HG02642 (cell line): ENCODE data around the gene NOVA2.
"Not testable (repeated sequence)": the region's sequence is repeated elsewhere in the genome, so short reads cannot be mapped to it uniquely, and the experiment has no call there.

Experiments used
- ATAC-seq: cut with Tn5 transposase; IDR thresholded peaks from one replicate; pipeline ENCODE4 v1.9.1; 2021; ENCODE audit warnings: mild to moderate bottlenecking; ENCODE audit not compliant: unreplicated experiment, poor library complexity

The NOVA2 gene

DNA sequence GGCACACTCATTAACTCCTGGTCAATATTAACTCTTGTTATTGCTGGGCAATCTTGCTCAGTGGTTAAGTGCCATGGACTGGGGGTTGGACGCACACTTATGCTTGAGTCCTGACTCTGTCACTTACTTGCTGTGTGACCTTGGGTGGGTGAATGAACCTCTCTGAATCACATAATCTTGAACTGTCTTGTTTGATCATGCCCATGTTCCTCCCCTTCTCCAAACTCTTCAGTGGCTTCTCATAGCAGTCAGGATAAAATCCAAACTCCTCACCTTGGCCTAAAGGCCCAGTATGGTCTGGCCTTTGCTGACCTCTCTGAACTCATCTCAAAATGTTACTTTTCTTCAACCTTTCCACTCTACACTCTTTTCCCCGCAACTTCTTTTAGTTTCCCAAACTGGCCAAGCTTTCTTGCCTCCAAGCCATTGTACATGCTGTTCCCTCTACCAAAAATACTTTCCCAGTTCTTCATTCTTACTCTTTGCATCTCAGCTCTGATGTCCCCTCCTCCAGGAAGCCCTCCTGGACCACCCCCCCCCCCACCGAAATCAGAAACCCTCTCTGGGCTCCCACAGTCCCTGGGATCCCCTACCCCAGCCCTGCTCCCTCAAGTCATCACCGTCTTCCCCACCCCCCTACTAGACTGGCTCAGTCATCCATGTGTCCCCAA lies 73.6 kb downstream of the NOVA2 start:
- ATAC-seq: no peak

DNA sequence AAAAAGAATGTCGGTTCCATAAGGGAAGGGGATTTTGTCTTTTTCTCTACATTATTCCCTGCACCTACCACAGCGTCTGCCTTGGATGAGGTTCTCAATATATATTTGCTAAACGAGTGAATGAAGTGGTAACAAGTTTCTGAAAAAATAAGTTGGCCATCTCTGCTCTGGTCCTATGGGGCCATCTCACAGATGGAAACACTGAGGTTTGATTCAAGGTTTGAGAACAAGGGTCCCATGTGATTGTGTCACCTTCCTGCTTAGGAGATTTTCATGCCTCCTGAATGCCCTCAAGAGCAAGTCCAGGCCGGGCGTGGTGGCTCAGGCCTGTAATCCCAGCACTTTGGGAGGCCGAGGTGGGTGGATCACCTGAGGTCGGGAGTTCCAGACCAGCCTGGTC lies 74.4 kb downstream of the NOVA2 start:
- no peak for ATAC-seq

DNA sequence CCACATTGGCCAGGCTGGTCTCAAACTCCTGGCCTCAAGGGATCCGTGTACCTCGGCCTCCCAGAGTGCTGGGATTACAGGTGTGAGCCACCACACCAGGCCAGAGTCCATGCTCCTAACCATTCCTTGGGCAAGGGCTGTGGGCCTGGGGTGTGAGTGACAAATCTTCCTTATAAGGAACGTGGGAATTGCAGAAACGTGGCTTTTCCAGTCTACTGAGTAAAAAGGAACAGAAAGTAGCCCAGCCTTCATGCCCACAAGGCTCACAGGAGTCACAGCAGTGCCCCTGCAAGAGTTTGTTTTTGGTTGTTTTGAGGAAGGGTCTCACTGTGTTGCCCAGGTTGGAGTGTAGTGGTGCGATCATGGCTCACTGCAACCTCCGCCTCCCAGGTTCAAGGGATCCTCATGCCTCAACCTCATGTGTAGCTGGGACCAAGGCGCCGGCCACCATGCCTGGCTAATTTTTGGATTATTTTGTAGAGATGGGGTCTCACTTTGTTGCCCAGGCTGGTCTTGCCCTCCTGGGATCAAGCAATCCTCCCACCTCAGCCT lies 76.3 kb downstream of the NOVA2 start:
- no peak for ATAC-seq

DNA sequence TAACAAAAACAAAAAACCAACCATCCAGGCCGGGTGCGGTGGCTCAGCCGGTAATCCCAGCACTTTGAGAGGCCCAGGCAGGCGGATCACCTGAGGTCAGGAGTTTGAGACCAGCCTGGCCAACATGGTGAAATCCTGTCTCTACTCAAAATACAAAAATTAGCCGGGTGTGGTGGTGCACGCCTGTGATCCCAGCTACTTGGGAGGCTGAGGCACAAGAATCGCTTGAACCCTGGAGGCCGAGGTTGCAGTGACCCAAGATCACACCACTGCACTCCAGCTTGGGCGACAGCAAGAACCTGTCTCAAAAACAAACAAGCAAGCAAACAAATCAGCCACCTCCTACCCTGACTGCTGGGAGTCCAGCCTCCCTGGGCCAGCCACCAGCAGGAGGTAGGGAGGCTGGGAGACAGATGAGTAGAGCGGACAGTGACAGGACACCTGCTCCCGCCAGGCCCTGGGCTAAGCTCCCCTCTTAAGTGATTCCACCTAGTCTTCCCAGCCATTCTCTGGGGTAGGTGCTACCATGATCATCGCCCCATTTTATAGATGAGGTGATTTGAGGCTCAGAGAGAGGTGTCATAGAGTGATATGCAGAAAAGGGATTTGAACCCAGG lies 77.6 kb downstream of the NOVA2 start:
- ATAC-seq: not testable (repeated sequence)

DNA sequence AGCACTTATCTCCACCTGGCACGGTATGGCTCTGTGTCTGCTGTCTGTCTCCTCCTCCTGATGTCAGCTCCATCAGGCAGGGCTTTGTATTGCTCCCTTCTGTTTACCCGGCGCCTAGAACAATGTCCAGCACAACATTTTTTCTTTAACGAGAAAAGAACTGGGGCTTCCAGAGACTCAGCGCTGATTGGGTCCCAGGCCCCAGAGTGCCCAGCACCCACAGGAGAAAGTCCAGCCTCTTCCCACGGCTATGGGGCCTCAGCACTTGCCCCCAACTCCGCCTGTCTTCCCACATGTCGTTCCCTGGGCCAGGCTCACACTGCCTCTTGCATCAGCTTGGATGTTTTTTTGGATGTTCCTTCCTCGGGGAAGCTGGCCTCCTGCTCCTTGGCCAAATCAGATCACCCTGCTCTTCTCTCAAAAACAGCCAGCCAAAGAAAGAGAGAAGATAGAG lies 78.1 kb downstream of the NOVA2 start:
- ATAC-seq: no peak

DNA sequence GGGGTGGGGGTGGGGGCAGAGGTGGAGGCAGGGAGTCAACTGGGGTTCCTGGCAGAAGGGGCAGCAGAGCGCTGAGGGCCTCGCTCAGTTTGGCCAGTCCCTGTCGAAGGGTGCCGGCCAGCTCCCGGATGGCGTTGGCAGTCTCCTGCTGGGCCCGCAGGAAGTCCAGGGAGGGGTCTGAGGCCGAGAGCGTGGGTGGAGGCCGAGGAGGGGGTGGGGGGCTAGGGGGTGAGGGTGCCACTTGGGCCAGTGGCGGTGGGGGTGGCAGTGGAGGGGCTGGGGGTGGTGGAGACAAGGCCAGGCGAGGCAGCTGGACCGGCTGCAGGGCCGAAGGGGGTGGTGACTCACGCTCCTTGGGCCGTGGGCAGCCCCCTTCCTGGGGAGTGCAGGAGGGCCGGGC lies 82.8 kb downstream of the NOVA2 start:
- no peak for ATAC-seq

DNA sequence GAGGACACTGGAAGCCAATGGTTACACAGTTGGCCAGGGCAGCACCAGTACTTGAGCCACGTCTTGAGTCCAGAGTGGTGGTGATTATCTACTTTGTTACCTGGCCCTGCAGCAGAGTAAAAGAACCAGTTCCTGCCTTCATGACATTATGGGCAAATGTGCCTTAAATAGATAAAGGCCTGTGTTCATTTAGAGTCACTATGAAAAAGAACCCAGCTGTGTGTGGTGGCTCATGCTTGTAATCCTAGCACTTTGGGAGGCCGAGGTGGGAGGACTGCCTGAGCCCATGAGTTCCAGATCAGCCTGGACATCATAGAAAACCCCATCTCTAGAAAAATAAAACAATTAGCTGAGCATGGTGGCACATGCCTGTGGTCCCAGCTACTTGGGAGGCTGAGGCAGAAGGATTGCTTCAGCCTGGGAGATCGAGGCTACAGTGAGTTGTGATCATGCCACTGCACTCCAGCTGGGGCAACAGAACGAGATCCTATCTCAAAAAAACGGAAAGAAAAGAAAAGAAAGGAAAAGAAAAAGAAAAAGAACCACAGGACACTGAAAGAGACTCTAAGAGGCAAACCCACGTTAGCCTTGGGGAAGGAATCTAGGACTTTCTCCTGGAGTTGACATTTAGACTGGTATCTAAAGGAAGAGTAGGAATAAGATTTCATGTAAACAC lies 84.3 kb downstream of the NOVA2 start:
- no peak for ATAC-seq

DNA sequence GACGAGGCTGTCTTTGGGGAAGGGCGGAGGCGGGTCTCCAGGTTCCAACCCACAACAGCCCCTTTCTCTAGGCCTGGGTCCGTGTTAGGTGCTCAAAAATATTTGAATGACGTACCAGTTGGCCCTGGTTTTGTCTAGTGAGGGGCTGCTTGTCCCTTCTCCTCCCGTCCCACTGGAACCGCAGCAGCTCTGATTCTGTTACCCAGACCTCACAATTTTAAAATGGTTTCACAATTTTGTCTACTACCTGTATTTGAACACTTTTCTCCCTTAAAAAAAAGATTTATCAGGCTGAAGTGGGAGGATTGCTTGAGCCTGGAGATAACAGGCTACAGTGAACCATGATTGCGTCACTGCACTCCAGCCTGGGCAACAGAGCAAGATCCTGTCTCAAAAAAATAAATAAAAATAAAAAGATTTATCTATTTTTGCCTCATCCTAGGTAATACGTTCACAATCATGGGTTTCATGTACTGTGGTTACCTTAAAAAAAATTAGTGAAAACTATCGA lies 86.4 kb downstream of the NOVA2 start:
- ATAC-seq: no peak

DNA sequence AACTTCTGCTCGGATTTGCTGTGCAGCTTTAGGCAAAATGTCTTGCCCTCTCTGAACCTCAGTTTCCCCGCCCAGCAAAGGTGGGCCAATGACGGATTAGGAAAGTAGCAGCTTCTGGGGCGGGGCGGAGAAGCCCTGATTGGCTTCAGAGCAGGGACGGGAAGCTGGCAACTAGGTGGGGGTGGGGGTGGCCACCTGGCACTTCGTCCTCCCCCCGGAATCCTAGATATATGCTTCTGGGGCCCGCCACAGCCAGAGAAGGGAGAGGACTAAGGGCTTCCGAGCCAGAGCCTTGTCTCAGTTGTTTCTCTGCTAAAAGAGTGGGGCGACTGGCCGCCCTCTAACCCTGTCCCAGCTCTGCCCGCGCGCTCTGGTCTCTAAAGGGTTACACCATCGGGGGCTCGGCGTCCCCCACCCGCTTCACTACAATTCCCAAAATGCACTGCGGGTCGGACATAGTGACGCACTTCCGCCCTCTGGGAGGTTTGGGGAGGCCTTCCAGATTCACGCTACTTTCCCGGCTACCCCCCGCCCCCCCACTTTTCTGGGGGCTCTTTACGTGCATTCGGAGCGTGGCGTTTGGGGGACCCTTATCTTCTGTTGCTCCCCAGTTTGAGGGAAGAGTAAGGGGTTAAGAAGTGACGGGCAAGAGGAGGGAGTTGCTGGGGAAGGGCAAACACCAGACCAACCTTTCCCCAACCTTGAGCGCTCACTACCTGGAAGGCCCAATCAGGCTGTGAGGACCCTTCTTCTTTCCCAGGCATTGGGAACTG lies 87.1 kb downstream of the NOVA2 start:
- ATAC-seq: peak; percentile 55

DNA sequence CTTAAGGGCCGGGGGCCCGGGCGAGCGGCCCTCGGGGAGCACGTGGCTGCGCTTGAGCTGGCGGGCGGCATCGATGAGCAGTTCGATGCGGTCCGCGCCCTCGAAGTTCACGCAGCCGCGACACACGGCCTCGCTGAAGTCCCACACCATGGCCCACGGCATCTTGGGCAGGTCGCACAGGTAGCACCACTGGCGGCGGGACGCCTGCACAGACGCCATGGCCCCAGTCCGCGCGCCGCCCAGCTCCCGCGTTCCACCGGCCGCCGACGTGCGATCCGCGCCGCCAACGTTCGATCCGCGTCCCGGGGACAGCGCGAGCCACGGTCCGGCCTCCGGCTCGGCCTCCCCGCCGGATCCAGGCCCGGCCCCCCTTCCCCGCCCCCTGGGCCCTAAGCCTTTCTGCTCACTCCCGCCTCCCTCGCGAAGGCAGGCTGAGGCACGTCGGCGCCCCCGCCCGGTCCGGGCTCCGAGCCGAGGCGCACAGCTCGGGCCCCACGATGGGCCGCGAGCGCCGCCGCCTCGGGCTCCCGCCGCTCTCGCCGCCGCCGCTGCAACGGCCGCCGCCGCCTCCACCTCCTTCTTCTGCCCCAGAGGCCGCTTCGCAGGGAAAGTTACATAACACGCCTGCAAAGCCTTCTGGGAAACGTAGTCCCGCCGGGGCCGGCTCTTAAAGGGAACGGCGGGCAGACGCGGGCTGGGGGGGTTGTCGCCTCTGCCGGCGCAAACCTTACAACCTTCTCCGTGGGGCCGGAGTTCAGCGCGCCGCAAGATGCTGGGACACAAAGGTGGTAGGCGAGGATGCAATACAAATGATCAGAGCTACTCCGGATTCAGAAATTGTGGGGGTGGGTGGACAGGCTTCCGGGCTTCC lies 87.9 kb downstream of the NOVA2 start, which contains the start of gene IRF2BP1:
Gene IRF2BP1, minus strand, starts transcription at position 586 of the 871 bp plus-strand sequence. Its CDS starts 367 bp downstream, at position 219.
- peak; percentile 57 for ATAC-seq

DNA sequence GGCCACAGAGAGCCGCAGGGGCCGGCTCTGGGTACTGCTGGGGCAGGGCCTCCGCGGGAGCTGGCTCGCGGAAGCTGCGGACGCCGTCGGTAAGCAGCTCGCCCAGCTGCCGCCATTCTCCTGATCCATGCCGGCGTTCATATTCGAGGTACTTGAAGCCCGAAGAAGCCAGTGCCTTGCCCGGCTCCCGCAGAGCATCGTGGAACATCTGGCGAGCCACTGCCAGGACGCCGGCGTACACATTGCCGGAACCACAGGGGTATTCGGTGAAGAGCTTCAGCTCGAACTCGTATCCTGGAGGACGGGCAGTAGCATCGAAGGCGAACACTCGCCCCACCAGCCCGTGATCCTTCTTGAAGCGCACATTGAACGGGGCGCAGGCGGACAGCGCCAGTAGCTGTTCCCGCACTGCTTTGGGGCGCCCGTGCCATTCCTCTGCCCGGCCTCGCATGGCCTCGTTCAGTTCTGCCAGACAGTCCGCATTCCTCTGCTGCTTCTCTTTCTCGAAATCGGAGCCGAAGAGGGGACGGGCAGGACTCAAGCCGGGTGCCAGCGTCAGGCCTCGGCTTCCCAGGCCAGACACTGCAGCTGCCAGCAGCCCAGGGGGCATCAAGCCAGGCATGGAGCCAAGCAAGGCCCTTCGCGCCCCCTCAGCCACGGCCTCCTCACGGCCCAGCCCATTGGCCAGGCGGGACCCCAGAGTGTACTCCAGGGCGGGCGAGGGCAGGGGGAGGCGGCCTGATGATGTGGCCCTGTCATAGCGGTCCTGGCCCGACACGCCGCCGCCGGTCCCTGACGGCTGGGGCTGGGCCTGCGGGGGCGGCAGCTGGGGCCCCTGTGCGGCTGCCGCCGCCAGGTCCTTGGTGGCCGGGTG lies 88.7 kb downstream of the NOVA2 start:
- ATAC-seq: peak; percentile 2

DNA sequence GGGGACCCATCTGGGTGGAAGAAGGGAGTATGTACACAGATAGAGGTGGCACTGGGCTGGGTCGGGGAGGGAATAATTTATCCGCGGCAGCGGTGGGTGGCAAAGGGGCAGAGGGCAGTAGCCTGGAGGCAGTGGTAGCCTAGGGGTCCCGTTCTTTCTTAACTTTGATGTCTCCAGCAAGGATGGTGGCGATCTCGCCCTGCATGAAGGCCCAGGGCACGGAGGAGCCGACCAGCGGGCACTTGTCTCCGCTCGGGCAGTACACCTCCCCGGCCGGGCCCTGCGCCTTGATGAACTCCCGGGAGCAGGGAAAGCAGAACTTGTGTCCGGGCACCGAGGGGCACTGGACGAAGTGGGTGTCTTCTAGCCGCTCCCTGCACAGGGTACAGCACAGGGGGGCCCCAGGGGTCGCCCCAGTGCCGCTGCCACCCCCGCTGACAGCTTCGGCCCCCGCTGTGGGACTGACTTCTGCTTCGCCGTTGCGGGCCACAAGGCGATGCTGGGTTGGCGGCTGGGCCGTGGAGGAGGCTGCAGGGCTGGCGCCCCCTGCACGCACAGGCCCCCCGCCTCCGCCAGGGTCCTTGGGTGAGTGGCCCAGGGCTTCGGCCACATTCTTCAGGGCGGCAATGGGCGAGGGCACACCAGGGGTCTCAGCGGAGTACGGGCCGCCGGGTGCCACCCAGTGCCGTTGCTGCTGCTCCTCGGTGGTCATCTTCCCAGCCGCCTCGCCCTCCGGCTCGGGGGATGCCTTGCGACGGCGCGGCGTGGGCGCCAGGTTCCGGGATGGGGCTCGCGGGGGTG lies 89.6 kb downstream of the NOVA2 start:
- no peak for ATAC-seq
